Measurements from ENCODE around the gene FCRL1.

FCRL1 gene

GRCh38 chr1:157829210-157829609 lies 9.3 kb upstream of the FCRL1 start:
- Mint-ChIP-seq H3K9me3 (no peaks in the 10 kb centered on the region), H3K27ac (no peak overlapping the region), H3K4me3 (no peak overlapping the region), H3K4me1 (no peaks in the 10 kb centered on the region), H3K36me3 (no peaks in the 10 kb centered on the region)
- no peak for DNase-seq (ENCODE audit: low spot score in 2 of 2)
- no peak for ATAC-seq

GRCh38 chr1:157820299-157820698 lies 379 bp upstream of the FCRL1 start:
- Mint-ChIP-seq H3K36me3 (no peaks in the 10 kb centered on the region), H3K4me3 (no peak overlapping the region), H3K27ac (no peak overlapping the region), H3K9me3 (peaks cover 3% of the 10 kb centered on the region), H3K4me1 (no peaks in the 10 kb centered on the region)
- no peak for ATAC-seq
- DNase-seq (ENCODE audit: low spot score in 2 of 2): no peak

GRCh38 chr1:157819215-157819614 lies 705 bp downstream of the FCRL1 start:
- no peaks in the 10 kb centered on the region for H3K36me3 Mint-ChIP-seq
- H3K27ac Mint-ChIP-seq: no peak overlapping the region
- ATAC-seq: no peak
- H3K4me3 Mint-ChIP-seq: no peak overlapping the region
- no peak for DNase-seq (ENCODE audit: low spot score in 2 of 2)
- no peaks in the 10 kb centered on the region for H3K4me1 Mint-ChIP-seq
- H3K9me3 Mint-ChIP-seq: peaks cover 4% of the 10 kb centered on the region

- no peak overlapping the region for H3K27ac Mint-ChIP-seq
- no peak overlapping the region for H3K4me3 Mint-ChIP-seq
- ATAC-seq (no peak), DNase-seq (ENCODE audit: low spot score in 2 of 2) (no peak)
- peaks cover 7% of the 10 kb centered on the region for H3K9me3 Mint-ChIP-seq
- H3K36me3 Mint-ChIP-seq: no peaks in the 10 kb centered on the region
- no peaks in the 10 kb centered on the region for H3K4me1 Mint-ChIP-seq
Observed at GRCh38 chr1:157813269-157813668, 6.7 kb downstream of the FCRL1 start.

DNA sequence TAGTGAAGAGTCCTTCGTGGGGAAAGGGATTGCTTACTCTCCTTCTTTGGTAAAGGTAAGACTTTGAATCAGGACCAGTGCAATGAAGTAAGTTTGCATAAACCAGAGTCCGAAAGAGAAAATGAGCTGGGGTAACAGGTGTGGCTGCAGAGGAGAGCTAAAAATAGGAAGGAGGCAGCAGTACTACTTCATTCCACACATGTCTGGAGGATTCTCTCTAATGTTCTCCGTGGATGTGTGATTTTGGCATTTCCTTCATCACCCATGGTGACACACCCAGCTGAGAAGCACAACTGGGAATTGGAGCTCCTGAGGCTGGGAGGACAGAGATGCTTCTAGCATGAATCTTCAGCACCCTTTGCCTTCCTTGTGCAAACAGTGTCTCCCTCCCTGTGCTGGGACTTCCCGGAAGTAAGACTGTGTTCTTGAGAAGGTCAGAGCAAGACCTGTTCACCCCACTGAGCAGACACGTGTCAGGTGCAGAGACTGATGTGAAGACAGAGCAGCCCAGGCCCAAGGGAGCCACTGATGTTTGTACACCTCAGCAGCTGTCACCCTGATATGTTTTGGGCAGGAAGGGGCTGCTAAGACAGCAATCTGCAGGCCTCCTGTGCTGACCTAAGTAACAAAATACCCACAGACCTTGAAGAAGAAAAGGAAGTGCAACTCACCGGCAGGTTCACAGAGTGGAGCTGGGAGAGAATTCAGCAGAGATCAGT lies 13.3 kb downstream of the FCRL1 start:
- H3K27ac Mint-ChIP-seq: no peak overlapping the region
- DNase-seq (ENCODE audit: low spot score in 2 of 2): no peak
- H3K4me1 Mint-ChIP-seq: peaks cover 6% of the 10 kb centered on the region

GRCh38 chr1:157803851-157804250 lies 16.1 kb downstream of the FCRL1 start:
- Mint-ChIP-seq H3K27ac (no peak overlapping the region), H3K4me3 (no peak overlapping the region)
- ATAC-seq: no peak

More for the DNA sequence above, 13.3 kb downstream of the FCRL1 start:
- H3K36me3 Mint-ChIP-seq: no peaks in the 10 kb centered on the region
- peak; percentile 53 for ATAC-seq
- no peaks in the 10 kb centered on the region for H3K9me3 Mint-ChIP-seq
- no peak overlapping the region for H3K4me3 Mint-ChIP-seq

DNA sequence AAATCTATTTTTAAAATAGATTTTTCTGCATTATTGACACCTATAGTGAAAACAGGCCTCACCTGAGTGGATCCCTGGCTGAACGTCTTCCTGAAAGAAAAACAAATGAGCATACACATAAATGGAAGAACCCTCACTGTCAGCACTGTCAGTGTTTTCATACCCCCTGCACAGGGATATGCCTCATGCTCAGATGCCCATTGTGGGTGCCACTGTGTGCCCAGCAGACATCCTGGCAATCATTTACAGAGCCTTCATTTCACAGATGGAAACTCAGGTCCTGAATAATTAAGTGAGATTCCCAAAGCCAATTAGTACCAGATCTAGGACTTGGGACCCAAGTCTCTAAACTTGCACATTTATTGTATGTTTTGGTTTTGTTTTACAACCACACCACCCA lies 19.9 kb downstream of the FCRL1 start:
- ATAC-seq (no peak), DNase-seq (ENCODE audit: low spot score in 2 of 2) (no peak)
- H3K36me3 Mint-ChIP-seq: no peaks in the 10 kb centered on the region
- no peak overlapping the region for H3K4me3 Mint-ChIP-seq
- no peaks in the 10 kb centered on the region for H3K4me1 Mint-ChIP-seq
- no peaks in the 10 kb centered on the region for H3K9me3 Mint-ChIP-seq
- H3K27ac Mint-ChIP-seq: no peak overlapping the region

More at GRCh38 chr1:157803851-157804250, 16.1 kb downstream of the FCRL1 start:
- no peaks in the 10 kb centered on the region for H3K36me3 Mint-ChIP-seq
- peaks cover 6% of the 10 kb centered on the region for H3K4me1 Mint-ChIP-seq
- no peak for DNase-seq (ENCODE audit: low spot score in 2 of 2)
- H3K9me3 Mint-ChIP-seq: no peaks in the 10 kb centered on the region

- H3K27ac Mint-ChIP-seq: no peak overlapping the region
- no peak for DNase-seq (ENCODE audit: low spot score in 2 of 2)
- peaks cover 3% of the 10 kb centered on the region for H3K9me3 Mint-ChIP-seq
- ATAC-seq: no peak
- no peak overlapping the region for H3K4me3 Mint-ChIP-seq
- H3K36me3 Mint-ChIP-seq: no peaks in the 10 kb centered on the region
- no peaks in the 10 kb centered on the region for H3K4me1 Mint-ChIP-seq
Observed at GRCh38 chr1:157798211-157798610, 21.7 kb downstream of the FCRL1 start.

- peaks cover 10% of the 10 kb centered on the region for H3K4me1 Mint-ChIP-seq
- ATAC-seq: no peak
Observed at GRCh38 chr1:157785248-157785647, 34.7 kb downstream of the FCRL1 start.

GRCh38 chr1:157784801-157785200 lies 35.1 kb downstream of the FCRL1 start:
- peaks cover 6% of the 10 kb centered on the region for H3K9me3 Mint-ChIP-seq
- no peak overlapping the region for H3K4me3 Mint-ChIP-seq
- DNase-seq (ENCODE audit: low spot score in 2 of 2): no peak
- no peak for ATAC-seq
- H3K27ac Mint-ChIP-seq: no peak overlapping the region
- no peaks in the 10 kb centered on the region for H3K36me3 Mint-ChIP-seq
- H3K4me1 Mint-ChIP-seq: peaks cover 10% of the 10 kb centered on the region

More at GRCh38 chr1:157785248-157785647, 34.7 kb downstream of the FCRL1 start:
- H3K4me3 Mint-ChIP-seq: no peak overlapping the region
- no peak for DNase-seq (ENCODE audit: low spot score in 2 of 2)
- H3K36me3 Mint-ChIP-seq: no peaks in the 10 kb centered on the region
- H3K9me3 Mint-ChIP-seq: peaks cover 9% of the 10 kb centered on the region
- no peak overlapping the region for H3K27ac Mint-ChIP-seq

DNA sequence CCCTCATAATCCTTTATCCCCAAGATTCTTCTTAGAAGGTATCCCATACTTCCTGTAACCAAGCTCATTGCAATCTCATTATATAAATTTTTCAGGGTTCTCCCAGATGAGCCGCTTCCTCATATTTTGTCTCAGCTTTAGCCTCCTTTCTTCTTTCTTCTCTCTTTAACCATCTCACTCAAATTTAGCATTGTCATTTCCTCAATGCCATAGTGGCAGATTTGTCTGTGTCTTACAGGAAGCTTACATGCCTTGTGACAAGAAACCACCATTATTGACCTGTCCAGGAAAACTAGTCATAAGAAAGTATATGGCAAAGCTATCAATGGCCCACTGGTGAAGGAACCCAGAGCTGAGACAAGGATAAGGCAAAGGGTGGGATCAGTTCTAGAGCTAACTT lies 37.0 kb downstream of the FCRL1 start:
- Mint-ChIP-seq H3K27ac (no peak overlapping the region), H3K9me3 (peaks cover 6% of the 10 kb centered on the region), H3K4me1 (peaks cover 10% of the 10 kb centered on the region), H3K36me3 (no peaks in the 10 kb centered on the region), H3K4me3 (no peak overlapping the region)
- ATAC-seq: no peak
- DNase-seq (ENCODE audit: low spot score in 2 of 2): no peak

GRCh38 chr1:157781048-157781447 lies 38.9 kb downstream of the FCRL1 start:
- peaks cover 10% of the 10 kb centered on the region for H3K4me1 Mint-ChIP-seq
- no peak overlapping the region for H3K27ac Mint-ChIP-seq
- no peaks in the 10 kb centered on the region for H3K36me3 Mint-ChIP-seq
- ATAC-seq (peak; percentile 77), DNase-seq (ENCODE audit: low spot score in 2 of 2) (no peak)
- no peak overlapping the region for H3K4me3 Mint-ChIP-seq
- no peaks in the 10 kb centered on the region for H3K9me3 Mint-ChIP-seq

DNA sequence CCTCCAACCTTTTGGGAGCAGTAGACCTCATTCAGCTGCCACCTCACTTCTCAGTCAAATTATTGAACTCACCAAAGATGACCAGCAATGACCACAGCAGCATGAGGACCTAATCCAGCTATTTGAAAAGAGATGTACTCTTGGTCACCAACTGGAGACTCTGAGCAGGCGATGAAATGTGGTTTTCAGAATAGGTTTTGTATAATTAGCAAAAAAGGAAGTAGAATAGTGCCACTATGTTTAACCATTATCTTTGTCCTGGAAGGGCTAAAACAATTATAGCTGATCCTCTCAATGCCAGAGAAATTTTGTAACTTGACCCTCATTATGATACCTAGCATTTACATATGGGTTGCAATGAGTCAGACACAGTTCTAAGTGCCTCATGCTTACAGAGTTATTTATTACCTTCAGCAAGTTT lies 42.9 kb downstream of the FCRL1 start, which contains the start of gene FCRL2:
Gene FCRL2 (minus strand): TSS at position 162 of the 421 bp plus-strand sequence. CDS start 59 bp downstream, at position 103.
- Mint-ChIP-seq H3K9me3 (no peaks in the 10 kb centered on the region), H3K4me3 (no peak within 1 kb of the TSS), H3K4me1 (peaks cover 17% of the 10 kb centered on the region), H3K36me3 (no peaks in the 10 kb centered on the region), H3K27ac (no peak within 1 kb of the TSS)
- ATAC-seq: peak; percentile 24
- DNase-seq (ENCODE audit: low spot score in 2 of 2): no peak

GRCh38 chr1:157775101-157775870 lies 44.6 kb downstream of the FCRL1 start:
- DNase-seq (ENCODE audit: low spot score in 2 of 2): no peak
- H3K4me1 Mint-ChIP-seq: peaks cover 6% of the 10 kb centered on the region
- H3K9me3 Mint-ChIP-seq: no peaks in the 10 kb centered on the region
- no peak overlapping the region for H3K4me3 Mint-ChIP-seq
- ATAC-seq: no peak
- no peak overlapping the region for H3K27ac Mint-ChIP-seq
- no peaks in the 10 kb centered on the region for H3K36me3 Mint-ChIP-seq

DNA sequence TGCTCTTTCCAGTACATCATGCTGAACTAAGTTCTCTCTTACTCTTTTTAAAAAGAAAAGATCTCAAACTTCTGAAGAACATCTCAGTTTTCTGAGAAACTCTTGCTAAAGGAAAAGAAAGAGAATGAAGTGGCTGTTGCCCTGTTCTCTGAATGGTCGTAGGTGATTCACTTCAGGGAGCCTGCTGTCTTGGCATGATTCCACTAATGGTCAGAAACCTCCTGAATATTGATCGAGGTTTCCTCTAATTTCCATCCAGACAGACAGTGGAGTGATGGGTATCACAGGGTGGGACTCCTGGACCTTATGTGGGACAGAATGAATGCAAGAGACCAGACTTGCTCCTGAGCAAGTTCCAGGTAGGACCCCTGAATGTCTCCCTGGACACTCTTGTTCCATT lies 45.5 kb downstream of the FCRL1 start:
- peaks cover 6% of the 10 kb centered on the region for H3K4me1 Mint-ChIP-seq
- DNase-seq (ENCODE audit: low spot score in 2 of 2): no peak
- no peak for ATAC-seq
- H3K36me3 Mint-ChIP-seq: no peaks in the 10 kb centered on the region
- H3K27ac Mint-ChIP-seq: no peak overlapping the region
- H3K4me3 Mint-ChIP-seq: no peak overlapping the region
- no peaks in the 10 kb centered on the region for H3K9me3 Mint-ChIP-seq
